Kidney epithelial cell (primary cell): ENCODE data around the gene WDR38. TPM values are rescaled to one million over a fixed set of nuclear protein-coding genes. Genes with fewer than 3 reads are reported as not detected.

Experiments
- DNase-seq: peaks from one replicate; pipeline ENCODE4 v3.0.0-alpha.2; 2010; ENCODE audit warnings: low read depth
- H3K27me3 ChIP-seq: 2 replicates; pipeline ENCODE4 v1.6.0; 2011; ENCODE audit warnings: low read length; ENCODE audit not compliant: control insufficient read depth, insufficient read depth
- H3K36me3 ChIP-seq: 2 replicates; pipeline ENCODE4 v1.5.1; 2011; ENCODE audit warnings: low read length; ENCODE audit not compliant: control insufficient read depth, insufficient read depth
- H3K4me3 ChIP-seq: 2 replicates; pipeline ENCODE4 v1.5.1; 2011; ENCODE audit warnings: low read depth, mild to moderate bottlenecking, control low read depth, low read length
- CTCF ChIP-seq: IDR thresholded peaks from 2 replicates; pipeline ENCODE4 v1.5.1; 2011; ENCODE audit warnings: mild to moderate bottlenecking, moderate library complexity, low read length, control low read depth, inconsistent platforms; ENCODE audit not compliant: insufficient read depth, poor library complexity, severe bottlenecking
- total RNA-seq: library from RNA; depleted of rRNA; stranded (reverse); fragments of >200 nt; gene quantifications from 2 replicates; pipeline ENCODE4 v1.2.3, GENCODE V29; 2015

The WDR38 gene
- total RNA-seq, 1 donor from 2014 or later = not detected

- no peak for DNase-seq
- Histone ChIP-seq H3K36me3 (no peaks in the 10 kb centered on the region), H3K4me3 (no peak overlapping the region), H3K27me3 (no peaks in the 10 kb centered on the region)
- no peak for TF ChIP-seq CTCF
Measured at GRCh38 chr9:124906966-124907365, 53.7 kb downstream of the WDR38 start.

Other genes with a start within 250 kb of the WDR38 start
- 0.92 and 2.2 TPM in 2 replicates for gene NR6A1, start 82.1 kb upstream of the WDR38 start, total RNA-seq
- gene OLFML2A, start 76.3 kb upstream of the WDR38 start, total RNA-seq = 7.0 and 16.4 TPM in 2 replicates
- gene RPL35, start 8.5 kb downstream of the WDR38 start, total RNA-seq = 3,097 and 3,310 TPM in 2 replicates
- gene ARPC5L, start 8.7 kb downstream of the WDR38 start, total RNA-seq = 31.1 and 36.3 TPM in 2 replicates
- 12.5 and 16.3 TPM in 2 replicates for gene GOLGA1, start 87.6 kb downstream of the WDR38 start, total RNA-seq